HepG2 (cell line): ENCODE measurements around the gene INO80B. TPM values are rescaled to one million over a fixed set of nuclear protein-coding genes. Genes with fewer than 3 reads are reported as not detected.
A peak's percentile ranks its signal among the peaks of the same experiment; 100 is the strongest.

Experiments
- ARID4A ChIP-seq: sonication (generic); formaldehyde crosslinking; IDR thresholded peaks from 2 replicates; pipeline ENCODE4 v1.5.0; 2020; ENCODE audit warnings: mild to moderate bottlenecking, missing genetic modification reagents, borderline replicate concordance
- MAFG ChIP-seq: sonication (generic); formaldehyde crosslinking; IDR thresholded peaks from 2 replicates; pipeline ENCODE4 v1.5.1; 2020; ENCODE audit warnings: mild to moderate bottlenecking, missing genetic modification reagents
- NFKBIZ ChIP-seq: IDR thresholded peaks from 2 replicates; pipeline ENCODE4 v1.6.1; 2018; ENCODE audit warnings: missing genetic modification reagents, missing compliant biosample characterization
- NONO ChIP-seq, 2 experiments: fragments of 450-650 bp in 1 of 2; sonication (generic) in 1 of 2; formaldehyde crosslinking in 1 of 2; IDR thresholded peaks in 1 of 2; conservative IDR thresholded peaks in 1 of 2; 2 replicates each; pipeline versions ENCODE4 v1.6.1 to v1.8.0; 2017 to 2022; ENCODE audit warnings: mild to moderate bottlenecking in 1 of 2, missing genetic modification reagents in 1 of 2, moderate library complexity in 1 of 2
- NR1H2 ChIP-seq: sonication (generic); formaldehyde crosslinking; IDR thresholded peaks from 2 replicates; pipeline ENCODE4 v1.8.1; 2022; ENCODE audit warnings: low read depth, missing genetic modification reagents, borderline replicate concordance
- PAF1 ChIP-seq: IDR thresholded peaks from 2 replicates; pipeline ENCODE4 v1.6.1; 2016; ENCODE audit warnings: missing genetic modification reagents, missing compliant biosample characterization
- PRMT3 ChIP-seq: sonication (generic); formaldehyde crosslinking; IDR thresholded peaks from 2 replicates; pipeline ENCODE4 v1.8.1; 2022; ENCODE audit warnings: low read depth, mild to moderate bottlenecking, moderate library complexity, missing genetic modification reagents, borderline replicate concordance
- SMAD9 ChIP-seq: sonication (generic); formaldehyde crosslinking; IDR thresholded peaks from 2 replicates; pipeline ENCODE4 v1.5.1; 2020; ENCODE audit warnings: mild to moderate bottlenecking, missing genetic modification reagents
- TCF7L2 ChIP-seq: IDR thresholded peaks from 2 replicates; pipeline ENCODE4 v1.6.1; 2011; ENCODE audit warnings: mild to moderate bottlenecking, low read depth, low read length, moderate library complexity
- UBTF ChIP-seq: sonication (generic); formaldehyde crosslinking; IDR thresholded peaks from 2 replicates; pipeline ENCODE4 v1.4.0; 2020; ENCODE audit warnings: mild to moderate bottlenecking, missing genetic modification reagents
- ZNF33A ChIP-seq: sonication (generic); formaldehyde crosslinking; IDR thresholded peaks from 2 replicates; pipeline ENCODE4 v1.5.1; 2020; ENCODE audit warnings: missing genetic modification reagents, mild to moderate bottlenecking, moderate library complexity, borderline replicate concordance
- ZNF557 ChIP-seq: sonication (generic); formaldehyde crosslinking; IDR thresholded peaks from 2 replicates; pipeline ENCODE4 v1.4.0; 2020; ENCODE audit warnings: missing genetic modification reagents
- ZSCAN29 ChIP-seq: sonication (generic); formaldehyde crosslinking; conservative IDR thresholded peaks from 2 replicates; pipeline ENCODE4 v1.4.0; 2020; ENCODE audit warnings: mild to moderate bottlenecking, missing genetic modification reagents
- polyA plus RNA-seq, 8 experiments: library from polyadenylated mRNA; depleted of rRNA in 3 of 8; stranded (reverse) in 7 of 8; unstranded in 1 of 8; fragments of >200 nt; fragmentation: Illumina TruSeq in 4 of 8; extraction: Trizol in 4 of 8; gene quantifications; 2 replicates each; pipeline versions ENCODE4 v1.2.1 to v1.2.3, GENCODE V29; 2011 to 2016; ENCODE audit warnings: low read depth in 4 of 8, missing spikeins in 1 of 8, mixed read lengths in 1 of 8; ENCODE audit not compliant: insufficient read depth in 1 of 8
- total RNA-seq, 5 experiments: library from RNA; depleted of rRNA; stranded (reverse); fragments of >200 nt; fragmentation: Illumina TruSeq; extraction: Trizol; gene quantifications; 2 replicates each; pipeline ENCODE4 v1.2.3, GENCODE V29; 2016; ENCODE audit warnings: low read depth in 1 of 5
- TF ChIP-seq, protein P1 (sequence below): IDR thresholded peaks from 2 replicates; pipeline ENCODE4 v1.6.1; 2016
- TF ChIP-seq, protein P2 (sequence below): sonication (generic); formaldehyde crosslinking; IDR thresholded peaks from 2 replicates; pipeline ENCODE4 v1.9.0; 2021; ENCODE audit warnings: missing genetic modification reagents, borderline replicate concordance

INO80B gene
- total and polyA plus RNA-seq, 2 of the 13 experiments (the other 11 are each of a cell fraction or from before 2014, with no cell fraction given): 6.2 to 14.5 TPM

DNA sequence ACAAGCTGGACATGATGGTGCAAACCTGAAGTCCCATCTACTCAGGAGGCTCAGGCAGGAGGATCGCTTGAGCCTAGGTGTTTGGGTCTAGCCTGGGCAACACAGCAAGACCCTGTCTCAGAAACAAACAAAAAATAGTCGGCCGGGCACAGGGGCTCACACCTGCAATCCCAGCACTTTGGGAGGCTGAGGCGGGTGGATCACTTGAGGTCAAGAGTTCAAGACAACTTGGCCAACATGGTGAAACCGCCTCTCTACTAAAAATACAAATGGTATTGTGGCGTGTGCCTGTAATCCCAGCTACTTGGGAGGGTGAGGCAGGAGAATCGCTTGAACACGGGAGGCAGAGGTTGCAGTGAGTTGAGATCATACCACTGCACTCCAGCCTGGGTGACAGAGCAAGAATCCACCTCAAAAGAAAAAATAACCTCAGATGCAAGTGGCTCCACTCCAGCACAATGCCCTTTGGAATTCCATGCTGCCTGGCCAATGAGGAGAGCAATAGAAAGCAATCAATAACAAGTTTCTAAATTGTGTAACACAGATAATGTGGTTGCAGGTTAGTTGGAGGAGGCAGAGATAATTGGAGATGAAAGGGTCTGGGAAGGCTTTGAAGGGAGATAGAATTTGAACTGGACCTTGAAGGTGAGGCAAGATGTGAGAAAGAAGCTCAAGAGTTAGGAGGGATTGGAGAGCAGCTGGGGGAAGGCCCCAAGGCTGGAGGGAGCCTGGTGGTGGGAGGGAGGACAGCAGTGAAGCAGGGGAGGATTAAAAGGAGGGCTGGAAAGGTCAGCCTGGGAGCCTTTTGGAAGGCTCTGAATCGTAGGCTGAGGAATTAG, 34.0 kb downstream of the INO80B start (continued):
- TF ChIP-seq NFKBIZ (peak; percentile 44; the same call in 1 of the 2 replicates), TCF7L2 (peak; percentile 96), ZSCAN29 (CRISPR knock-in tag) (no peak), ZNF557 (no peak), ARID4A (CRISPR knock-in tag) (peak; percentile 45; the same call in 1 of the 2 replicates), NR1H2 (no peak), SMAD9 (CRISPR knock-in tag) (no peak), PAF1 (CRISPR knock-in tag) (no peak), MAFG (no peak), ZNF33A (CRISPR knock-in tag) (no peak), PRMT3 (CRISPR knock-in tag) (0 out of 2 replicates have a peak, but pooled peaks have one; percentile 33), UBTF (CRISPR knock-in tag) (peak; percentile 44; the same call in 1 of the 2 replicates), NONO (IDR thresholded peaks at IDR 0.05) (no peak), NONO (CRISPR knock-in tag; conservative IDR thresholded peaks at IDR 0.05) (peak; percentile 97)
- TF ChIP-seq, protein P1, sequence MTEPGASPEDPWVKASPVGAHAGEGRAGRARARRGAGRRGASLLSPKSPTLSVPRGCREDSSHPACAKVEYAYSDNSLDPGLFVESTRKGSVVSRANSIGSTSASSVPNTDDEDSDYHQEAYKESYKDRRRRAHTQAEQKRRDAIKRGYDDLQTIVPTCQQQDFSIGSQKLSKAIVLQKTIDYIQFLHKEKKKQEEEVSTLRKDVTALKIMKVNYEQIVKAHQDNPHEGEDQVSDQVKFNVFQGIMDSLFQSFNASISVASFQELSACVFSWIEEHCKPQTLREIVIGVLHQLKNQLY: 0 out of 2 replicates have a peak, but pooled peaks have one; percentile 44
- TF ChIP-seq, protein P2, sequence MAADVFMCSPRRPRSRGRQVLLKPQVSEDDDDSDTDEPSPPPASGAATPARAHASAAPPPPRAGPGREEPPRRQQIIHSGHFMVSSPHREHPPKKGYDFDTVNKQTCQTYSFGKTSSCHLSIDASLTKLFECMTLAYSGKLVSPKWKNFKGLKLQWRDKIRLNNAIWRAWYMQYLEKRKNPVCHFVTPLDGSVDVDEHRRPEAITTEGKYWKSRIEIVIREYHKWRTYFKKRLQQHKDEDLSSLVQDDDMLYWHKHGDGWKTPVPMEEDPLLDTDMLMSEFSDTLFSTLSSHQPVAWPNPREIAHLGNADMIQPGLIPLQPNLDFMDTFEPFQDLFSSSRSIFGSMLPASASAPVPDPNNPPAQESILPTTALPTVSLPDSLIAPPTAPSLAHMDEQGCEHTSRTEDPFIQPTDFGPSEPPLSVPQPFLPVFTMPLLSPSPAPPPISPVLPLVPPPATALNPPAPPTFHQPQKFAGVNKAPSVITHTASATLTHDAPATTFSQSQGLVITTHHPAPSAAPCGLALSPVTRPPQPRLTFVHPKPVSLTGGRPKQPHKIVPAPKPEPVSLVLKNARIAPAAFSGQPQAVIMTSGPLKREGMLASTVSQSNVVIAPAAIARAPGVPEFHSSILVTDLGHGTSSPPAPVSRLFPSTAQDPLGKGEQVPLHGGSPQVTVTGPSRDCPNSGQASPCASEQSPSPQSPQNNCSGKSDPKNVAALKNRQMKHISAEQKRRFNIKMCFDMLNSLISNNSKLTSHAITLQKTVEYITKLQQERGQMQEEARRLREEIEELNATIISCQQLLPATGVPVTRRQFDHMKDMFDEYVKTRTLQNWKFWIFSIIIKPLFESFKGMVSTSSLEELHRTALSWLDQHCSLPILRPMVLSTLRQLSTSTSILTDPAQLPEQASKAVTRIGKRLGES (CRISPR knock-in tag): no peak
